Activated CD4-positive, alpha-beta memory T cell treated with anti-CD3 and anti-CD28 coated beads, Interleukin-2, amount 10 ng/mL, durations not matched to agents 7 days and 5 days (primary cell): ENCODE data around the gene RBM6. TPM values are rescaled to one million over a fixed set of nuclear protein-coding genes. Genes with fewer than 3 reads are reported as not detected.
"Not testable (repeated sequence)": the region's sequence is repeated elsewhere in the genome, so short reads cannot be mapped to it uniquely, and the experiment has no call there.

Experiments used
- CTCF ChIA-PET: fragments of 350-600 bp; sonication (Branson Sonifier 250); formaldehyde crosslinking; loops from one replicate; lab custom pipeline; 2021; ENCODE audit warnings: antibody characterized with exemption, inconsistent platforms; lab: Charles Lee
- POLR2A ChIA-PET: fragments of 350-600 bp; sonication (Branson Sonifier 250); formaldehyde crosslinking; loops from one replicate; lab custom pipeline; 2021; ENCODE audit warnings: antibody characterized with exemption; lab: Charles Lee
- DNase-seq: peaks from one replicate; pipeline ENCODE4 v3.0.0-alpha.2; 2020
- H3K27ac Mint-ChIP-seq: one replicate; pipeline ENCODE4 v1.8.0; 2021; ENCODE audit warnings: mild to moderate bottlenecking, mixed read lengths
- H3K27me3 Mint-ChIP-seq: one replicate; pipeline ENCODE4 v1.8.0; 2021; ENCODE audit warnings: mixed read lengths
- H3K36me3 Mint-ChIP-seq: one replicate; pipeline ENCODE4 v1.8.0; 2021; ENCODE audit warnings: low read depth, mixed read lengths
- H3K4me1 Mint-ChIP-seq: one replicate; pipeline ENCODE4 v1.8.0; 2021; ENCODE audit warnings: mixed read lengths
- H3K4me3 Mint-ChIP-seq: one replicate; pipeline ENCODE4 v1.8.0; 2021; ENCODE audit warnings: mild to moderate bottlenecking, mixed read lengths
- H3K9me3 Mint-ChIP-seq: one replicate; pipeline ENCODE4 v1.8.0; 2021; ENCODE audit warnings: mixed read lengths
- total RNA-seq, 2 experiments: library from RNA; stranded (reverse); gene quantifications; one replicate each; pipeline ENCODE4 v1.2.3, GENCODE V29; 2021

Gene RBM6
- total RNA-seq, 2 experiments from 2014 or later, result 88.0 to 90.3 TPM

- H3K36me3 Mint-ChIP-seq, result peaks cover 14% of the 10 kb centered on the region
- H3K4me1 Mint-ChIP-seq, result peaks cover 19% of the 10 kb centered on the region
- H3K27ac Mint-ChIP-seq, CTCF ChIA-PET, H3K9me3 Mint-ChIP-seq, POLR2A ChIA-PET, H3K27me3 Mint-ChIP-seq, H3K4me3 Mint-ChIP-seq, DNase-seq: not testable (repeated sequence)
Measured at GRCh38 chr3:50084951-50085350, 145.0 kb downstream of the RBM6 start.

- peak; percentile 95 for DNase-seq
- Mint-ChIP-seq H3K36me3 (peaks cover 50% of the 10 kb centered on the region), H3K27me3 (no peaks in the 10 kb centered on the region), H3K4me1 (peaks cover 32% of the 10 kb centered on the region), H3K4me3 (peak within 1 kb of the TSS; percentile 97), H3K27ac (peak within 1 kb of the TSS; percentile 95), H3K9me3 (no peaks in the 10 kb centered on the region)
- ChIA-PET CTCF (interaction anchor here (1.0 to 1.9 kb wide), 5 partner anchors 12 to 287 kb away, joined by 4 to 6 read pairs (median 5); partner anchors contain the start of gene RBM6), POLR2A (interaction anchor here (0.7 to 2.8 kb wide), 17 partner anchors 11 to 370 kb away, joined by 3 to 20 read pairs (median 4); partner anchors contain the start of genes AMIGO3, IP6K1, MON1A and RASSF1)
Measured at GRCh38 chr3:50088725-50089608, 149.0 kb downstream of the RBM6 start, which contains the start of gene RBM5. TSS of gene RBM5 (plus strand) at chr3:50088919. CDS start at chr3:50090435, 1,516 bp downstream.

- Mint-ChIP-seq H3K27me3 (no peaks in the 10 kb centered on the region), H3K27ac (peak overlapping the region; percentile 95), H3K9me3 (no peaks in the 10 kb centered on the region), H3K4me3 (peak overlapping the region; percentile 97), H3K36me3 (peaks cover 54% of the 10 kb centered on the region), H3K4me1 (peaks cover 33% of the 10 kb centered on the region)
- CTCF ChIA-PET, result interaction anchor here (1.0 to 1.9 kb wide), 6 partner anchors 12 to 288 kb away, joined by 4 to 6 read pairs (median 4); partner anchors contain the start of gene RBM6
- DNase-seq, result no peak
- POLR2A ChIA-PET, result interaction anchor here (0.8 to 2.8 kb wide), 16 partner anchors 11 to 678 kb away, joined by 3 to 20 read pairs (median 4); partner anchors contain the start of genes IP6K1, MON1A, RASSF1 and RBM6
Measured at GRCh38 chr3:50089609-50089945, 149.6 kb downstream of the RBM6 start.

- H3K4me1 Mint-ChIP-seq, result peaks cover 46% of the 10 kb centered on the region
- peak overlapping the region; percentile 10 for H3K27ac Mint-ChIP-seq
- no peaks in the 10 kb centered on the region for H3K9me3 Mint-ChIP-seq
- ChIA-PET POLR2A (interaction anchor here (0.7 to 2.8 kb wide), 7 partner anchors 9 to 151 kb away, joined by 3 to 20 read pairs (median 4); partner anchors contain the start of gene RBM6), CTCF (interaction anchor here (1.9 kb wide), 1 partner anchor 135 kb away, joined by 6 read pairs; no protein-coding TSS in a partner anchor)
- no peaks in the 10 kb centered on the region for H3K27me3 Mint-ChIP-seq
- DNase-seq, result no peak
- H3K4me3 Mint-ChIP-seq, result no peak overlapping the region
- peaks cover 67% of the 10 kb centered on the region for H3K36me3 Mint-ChIP-seq
Measured at GRCh38 chr3:50090984-50091383, 151.0 kb downstream of the RBM6 start.

GRCh38 chr3:50095352-50095998 is 155.5 kb downstream of the RBM6 start:
- H3K27me3 Mint-ChIP-seq, result no peaks in the 10 kb centered on the region
- CTCF ChIA-PET, result interaction anchor here (0.6 kb wide), 1 partner anchor 313 kb away, joined by 3 read pairs; no protein-coding TSS in a partner anchor
- no peak overlapping the region for H3K4me3 Mint-ChIP-seq
- POLR2A ChIA-PET, result interaction anchor here (0.9 kb wide), 1 partner anchor 8 kb away, joined by 3 read pairs; no protein-coding TSS in a partner anchor
- H3K4me1 Mint-ChIP-seq, result peaks cover 36% of the 10 kb centered on the region
- no peaks in the 10 kb centered on the region for H3K9me3 Mint-ChIP-seq
- no peak for DNase-seq
- H3K36me3 Mint-ChIP-seq, result peaks cover 83% of the 10 kb centered on the region
- H3K27ac Mint-ChIP-seq, result peak overlapping the region; percentile 32

GRCh38 chr3:50100386-50100785 is 160.4 kb downstream of the RBM6 start:
- DNase-seq, result no peak
- H3K4me3 Mint-ChIP-seq, result no peak overlapping the region
- H3K9me3 Mint-ChIP-seq, result no peaks in the 10 kb centered on the region
- POLR2A ChIA-PET, result interaction anchor here (1.2 to 3.8 kb wide), 2 partner anchors 11 to 20 kb away, joined by 4 to 20 read pairs; partner anchors contain the start of gene RBM5
- H3K27me3 Mint-ChIP-seq, result no peaks in the 10 kb centered on the region
- H3K27ac Mint-ChIP-seq, result no peak overlapping the region
- CTCF ChIA-PET, result interaction anchor here (1.6 kb wide), 1 partner anchor 11 kb away, joined by 5 read pairs; no protein-coding TSS in a partner anchor
- H3K36me3 Mint-ChIP-seq, result peaks cover 84% of the 10 kb centered on the region
- H3K4me1 Mint-ChIP-seq, result peaks cover 16% of the 10 kb centered on the region

GRCh38 chr3:50100956-50101845 is 161.3 kb downstream of the RBM6 start:
- H3K27me3 Mint-ChIP-seq, result no peaks in the 10 kb centered on the region
- DNase-seq, result no peak
- POLR2A ChIA-PET, result interaction anchor here (1.2 to 3.8 kb wide), 3 partner anchors 11 to 35 kb away, joined by 3 to 20 read pairs (median 4); partner anchors contain the start of gene RBM5
- H3K9me3 Mint-ChIP-seq, result no peaks in the 10 kb centered on the region
- peaks cover 9% of the 10 kb centered on the region for H3K4me1 Mint-ChIP-seq
- no peak overlapping the region for H3K27ac Mint-ChIP-seq
- peaks cover 80% of the 10 kb centered on the region for H3K36me3 Mint-ChIP-seq
- H3K4me3 Mint-ChIP-seq, result no peak overlapping the region
- CTCF ChIA-PET, result interaction anchor here (1.6 kb wide), 1 partner anchor 11 kb away, joined by 5 read pairs; no protein-coding TSS in a partner anchor

GRCh38 chr3:50102558-50102957 is 162.6 kb downstream of the RBM6 start:
- no peak overlapping the region for H3K27ac Mint-ChIP-seq
- H3K9me3 Mint-ChIP-seq, result no peaks in the 10 kb centered on the region
- no peak overlapping the region for H3K4me3 Mint-ChIP-seq
- no peaks in the 10 kb centered on the region for H3K27me3 Mint-ChIP-seq
- POLR2A ChIA-PET, result interaction anchor here (1.2 to 3.8 kb wide), 2 partner anchors 13 to 33 kb away, joined by 3 to 20 read pairs; partner anchors contain the start of gene RBM5
- DNase-seq, result no peak
- CTCF ChIA-PET, result interaction anchor here (0.6 kb wide), 1 partner anchor 261 kb away, joined by 3 read pairs; no protein-coding TSS in a partner anchor
- peaks cover 9% of the 10 kb centered on the region for H3K4me1 Mint-ChIP-seq
- peaks cover 80% of the 10 kb centered on the region for H3K36me3 Mint-ChIP-seq

GRCh38 chr3:50111757-50112156 is 171.8 kb downstream of the RBM6 start:
- Mint-ChIP-seq H3K4me3 (no peak overlapping the region), H3K4me1 (peaks cover 3% of the 10 kb centered on the region), H3K27me3 (no peaks in the 10 kb centered on the region), H3K36me3 (peaks cover 85% of the 10 kb centered on the region), H3K27ac (no peak overlapping the region), H3K9me3 (no peaks in the 10 kb centered on the region)
- ChIA-PET POLR2A (interaction anchor here (1.1 kb wide), 1 partner anchor 22 kb away, joined by 3 read pairs; no protein-coding TSS in a partner anchor), CTCF (interaction anchor here (0.7 to 2.0 kb wide), 5 partner anchors 8 to 1311 kb away, joined by 3 to 10 read pairs (median 3); partner anchors contain the start of gene RBM6)
- no peak for DNase-seq

- Mint-ChIP-seq H3K4me1 (peaks cover 3% of the 10 kb centered on the region), H3K4me3 (no peak overlapping the region), H3K9me3 (no peaks in the 10 kb centered on the region), H3K36me3 (peaks cover 84% of the 10 kb centered on the region), H3K27ac (no peak overlapping the region), H3K27me3 (no peaks in the 10 kb centered on the region)
- POLR2A ChIA-PET, result interaction anchor here (0.9 to 1.1 kb wide), 2 partner anchors 9 to 23 kb away, joined by 3 read pairs; no protein-coding TSS in a partner anchor
- DNase-seq, result no peak
- CTCF ChIA-PET, result interaction anchor here (1.4 to 2.0 kb wide), 2 partner anchors 9 to 10 kb away, joined by 3 to 10 read pairs; no protein-coding TSS in a partner anchor
Measured at GRCh38 chr3:50112462-50112861, 172.5 kb downstream of the RBM6 start.

GRCh38 chr3:50117120-50117519 is 177.2 kb downstream of the RBM6 start:
- Mint-ChIP-seq H3K27ac (no peak overlapping the region), H3K36me3 (peaks cover 68% of the 10 kb centered on the region), H3K4me3 (no peak overlapping the region), H3K9me3 (no peaks in the 10 kb centered on the region), H3K27me3 (no peaks in the 10 kb centered on the region), H3K4me1 (no peaks in the 10 kb centered on the region)
- ChIA-PET POLR2A (interaction anchor here (0.7 to 2.0 kb wide), 4 partner anchors 9 to 28 kb away, joined by 3 to 4 read pairs (median 4); partner anchors contain the start of gene RBM5), CTCF (no interaction called here)
- DNase-seq, result no peak
